Neural cell (in vitro differentiated cells): ENCODE results near the gene UBE2O. TPM values are rescaled to one million over a fixed set of nuclear protein-coding genes. Genes with fewer than 3 reads are reported as not detected.

ENCODE experiments used
- H2AFZ ChIP-seq: fragments of 200-600, 300-800 bp; sonication (generic), shearing (Covaris generic); 2 replicates; pipeline ENCODE4 v1.6.0; 2014; ENCODE audit warnings: low read depth, mild to moderate bottlenecking, antibody characterized with exemption, low read length, moderate library complexity
- H3F3A ChIP-seq: fragments of 200-600 bp; shearing (Covaris generic); 2 replicates; pipeline ENCODE4 v1.6.1; 2016; ENCODE audit warnings: mild to moderate bottlenecking, moderate library complexity, mixed read lengths, antibody characterized with exemption, low read length; ENCODE audit not compliant: insufficient read depth, poor library complexity, severe bottlenecking
- H3K27ac ChIP-seq: fragments of 200-600, 300-800 bp; sonication (generic), shearing (Covaris generic); 2 replicates; pipeline ENCODE4 v1.5.1; 2014; ENCODE audit warnings: mild to moderate bottlenecking, low read length, moderate library complexity
- H3K27me3 ChIP-seq: fragments of 300-800, 200-600 bp; sonication (generic), shearing (Covaris generic); 2 replicates; pipeline ENCODE4 v1.6.0; 2014; ENCODE audit warnings: mild to moderate bottlenecking, low read depth, low read length, moderate library complexity; ENCODE audit not compliant: insufficient read depth
- H3K36me3 ChIP-seq: fragments of 300-800, 200-600 bp; sonication (generic), shearing (Covaris generic); 2 replicates; pipeline ENCODE4 v1.5.1; 2014; ENCODE audit warnings: mild to moderate bottlenecking, antibody characterized with exemption, low read length, moderate library complexity; ENCODE audit not compliant: insufficient read depth
- H3K4me2 ChIP-seq: fragments of 300-800, 200-600 bp; sonication (generic), shearing (Covaris generic); 2 replicates; pipeline ENCODE4 v1.6.0; 2014; ENCODE audit warnings: mild to moderate bottlenecking, low read length
- H3K4me3 ChIP-seq: fragments of 300-800, 200-600 bp; sonication (generic), shearing (Covaris generic); 2 replicates; pipeline ENCODE4 v1.5.1; 2014; ENCODE audit warnings: mild to moderate bottlenecking, low read length, moderate library complexity
- H3K79me2 ChIP-seq: fragments of 200-600 bp; shearing (Covaris generic); replicated peaks from 2 replicates; pipeline ENCODE4 v1.6.0; 2014; ENCODE audit warnings: mild to moderate bottlenecking, low read length, moderate library complexity; ENCODE audit not compliant: insufficient read depth
- H3K9ac ChIP-seq: fragments of 300-800, 200-600 bp; sonication (generic), shearing (Covaris generic); 2 replicates; pipeline ENCODE4 v1.6.1; 2016; ENCODE audit warnings: mild to moderate bottlenecking, low read length, mixed read lengths
- H3K9me2 ChIP-seq: fragments of 200-600 bp; shearing (Covaris generic); 2 replicates; pipeline ENCODE4 v1.6.1; 2016; ENCODE audit warnings: mild to moderate bottlenecking, low read length, mixed read lengths; ENCODE audit not compliant: insufficient read depth
- H3K9me3 ChIP-seq: fragments of 200-600, 300-800 bp; sonication (generic), shearing (Covaris generic); 2 replicates; pipeline ENCODE4 v1.6.1; 2016; ENCODE audit warnings: mild to moderate bottlenecking, mixed run types, low read length, moderate library complexity, mixed read lengths
- H4K20me1 ChIP-seq: fragments of 200-600 bp; shearing (Covaris generic); 2 replicates; pipeline ENCODE4 v1.6.1; 2016; ENCODE audit warnings: mild to moderate bottlenecking, mixed run types; ENCODE audit not compliant: insufficient read depth
- MXI1 ChIP-seq: fragments of 450-650 bp; conservative IDR thresholded peaks from 2 replicates; pipeline ENCODE4 v1.6.1; 2014; ENCODE audit warnings: antibody characterized with exemption, mild to moderate bottlenecking; ENCODE audit not compliant: poor library complexity, severe bottlenecking
- POLR2AphosphoS5 ChIP-seq: IDR thresholded peaks from 2 replicates; pipeline ENCODE4 v1.6.1; 2012
- RAD21 ChIP-seq: fragments of 450-650 bp; conservative IDR thresholded peaks from 2 replicates; pipeline ENCODE4 v1.6.1; 2014; ENCODE audit warnings: antibody characterized with exemption, mild to moderate bottlenecking, moderate library complexity
- SMC3 ChIP-seq: fragments of 450-650 bp; conservative IDR thresholded peaks from 2 replicates; pipeline ENCODE4 v1.6.1; 2014; ENCODE audit warnings: antibody characterized with exemption, mild to moderate bottlenecking, moderate library complexity; ENCODE audit not compliant: poor library complexity
- polyA plus RNA-seq: library from polyadenylated mRNA; depleted of rRNA; stranded (reverse); fragments of >200 nt; gene quantifications from 2 replicates; pipeline ENCODE4 v1.2.3, GENCODE V29; 2014
- TF ChIP-seq, protein P1 (sequence below): fragments of 450-650 bp; IDR thresholded peaks from 2 replicates; pipeline ENCODE4 v1.5.1; 2014; ENCODE audit warnings: antibody characterized with exemption, mild to moderate bottlenecking, moderate library complexity; ENCODE audit not compliant: poor library complexity, severe bottlenecking

UBE2O gene
- polyA plus RNA-seq, 1 donor from 2014 or later, result 28.0 TPM

DNA sequence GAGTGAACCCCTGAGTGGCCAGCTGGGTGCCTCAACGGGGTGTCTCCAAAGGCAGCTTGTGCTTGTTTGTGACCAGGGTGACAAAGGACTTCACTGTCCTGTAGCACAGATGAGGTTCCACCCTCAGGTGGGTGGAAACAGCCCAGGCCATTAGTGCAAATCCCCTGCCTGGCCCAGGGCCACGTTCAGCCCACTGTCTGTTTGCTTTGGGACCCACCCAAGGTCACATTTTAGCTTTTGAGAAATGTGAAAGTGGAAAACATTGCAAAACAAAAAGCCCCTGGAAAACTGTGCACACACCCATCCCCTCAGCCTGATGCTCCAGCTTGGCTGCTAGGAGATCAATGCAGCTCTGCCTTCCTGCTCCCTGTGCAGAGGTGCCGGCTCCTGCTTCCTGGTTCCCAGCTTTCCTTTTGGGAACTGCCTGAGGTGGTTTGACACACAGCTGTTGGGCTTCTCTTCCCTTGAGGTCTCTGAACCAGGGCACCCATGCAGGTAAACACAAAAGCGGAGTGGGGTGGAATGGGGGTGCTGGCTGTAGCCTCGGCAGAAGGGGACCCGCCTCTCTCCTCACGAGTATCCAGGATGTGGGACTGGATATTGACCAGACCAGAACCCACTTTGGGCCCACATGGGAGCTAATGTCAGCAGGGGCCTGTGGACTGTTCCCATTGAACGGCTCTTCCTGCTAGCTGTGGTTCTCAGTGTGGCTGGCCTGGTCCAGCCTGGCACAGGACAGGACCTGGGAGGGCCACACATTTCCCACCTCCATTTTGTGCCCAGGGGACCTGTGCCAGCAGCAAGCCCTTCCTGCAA lies 76.4 kb downstream of the UBE2O start:
- Histone ChIP-seq H3K4me3 (no peak overlapping the region), H3K27me3 (no peaks in the 10 kb centered on the region), H4K20me1 (no peaks in the 10 kb centered on the region), H3K9ac (no peak overlapping the region), H3K79me2 (no peaks in the 10 kb centered on the region), H3F3A (no peaks in the 10 kb centered on the region), H3K27ac (no peak overlapping the region), H3K9me2 (no peaks in the 10 kb centered on the region), H3K4me2 (no peak overlapping the region), H3K9me3 (no peaks in the 10 kb centered on the region), H3K36me3 (no peaks in the 10 kb centered on the region), H2AFZ (no peak overlapping the region)
- TF ChIP-seq POLR2AphosphoS5, result no peak

DNA sequence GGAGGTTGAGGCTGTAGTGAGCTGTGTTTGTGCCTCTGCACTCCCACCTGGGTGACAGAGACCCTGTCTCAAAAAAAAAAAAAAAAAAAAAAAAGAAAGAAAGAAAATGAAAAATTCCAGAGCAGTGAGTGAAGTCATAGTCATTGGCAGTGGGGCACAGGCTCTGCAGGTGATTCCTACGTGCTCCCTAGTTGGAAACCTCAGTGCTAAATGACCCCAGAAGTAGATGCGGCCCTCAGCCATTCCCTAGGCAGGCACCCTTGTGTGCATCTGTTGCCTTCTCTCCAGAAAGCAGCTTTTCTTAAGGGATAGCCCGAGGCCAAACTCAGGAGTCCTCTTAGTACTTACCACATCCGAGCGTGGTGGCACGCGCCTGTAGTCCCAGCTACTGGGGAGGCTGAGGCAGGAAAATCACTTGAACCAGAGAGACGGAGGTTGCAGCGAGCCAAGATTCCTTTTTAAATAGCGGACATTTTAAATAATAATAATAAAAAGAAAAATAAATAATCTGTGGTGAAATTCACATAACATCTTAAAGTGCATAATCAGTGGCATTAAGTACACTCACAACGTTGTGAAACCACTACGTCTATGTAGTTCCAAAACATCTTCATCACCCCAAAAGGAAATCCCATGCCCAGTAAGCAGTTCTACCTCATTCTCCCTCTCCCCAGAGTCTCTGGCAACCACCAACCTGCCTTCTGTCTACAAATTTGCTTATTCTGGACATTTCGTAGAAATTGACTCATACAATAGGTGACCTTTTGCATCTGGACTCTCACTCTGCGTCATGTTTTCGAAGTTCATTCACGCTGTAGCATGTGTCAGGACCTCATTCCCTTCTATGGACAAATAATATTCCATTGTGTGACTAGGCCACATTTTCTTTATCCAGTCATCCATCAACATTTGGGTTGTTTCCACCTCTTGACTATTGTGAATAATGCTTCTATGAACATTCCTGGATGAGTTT lies 81.0 kb downstream of the UBE2O start:
- Histone ChIP-seq H2AFZ (no peak overlapping the region), H3K27me3 (no peaks in the 10 kb centered on the region)

DNA sequence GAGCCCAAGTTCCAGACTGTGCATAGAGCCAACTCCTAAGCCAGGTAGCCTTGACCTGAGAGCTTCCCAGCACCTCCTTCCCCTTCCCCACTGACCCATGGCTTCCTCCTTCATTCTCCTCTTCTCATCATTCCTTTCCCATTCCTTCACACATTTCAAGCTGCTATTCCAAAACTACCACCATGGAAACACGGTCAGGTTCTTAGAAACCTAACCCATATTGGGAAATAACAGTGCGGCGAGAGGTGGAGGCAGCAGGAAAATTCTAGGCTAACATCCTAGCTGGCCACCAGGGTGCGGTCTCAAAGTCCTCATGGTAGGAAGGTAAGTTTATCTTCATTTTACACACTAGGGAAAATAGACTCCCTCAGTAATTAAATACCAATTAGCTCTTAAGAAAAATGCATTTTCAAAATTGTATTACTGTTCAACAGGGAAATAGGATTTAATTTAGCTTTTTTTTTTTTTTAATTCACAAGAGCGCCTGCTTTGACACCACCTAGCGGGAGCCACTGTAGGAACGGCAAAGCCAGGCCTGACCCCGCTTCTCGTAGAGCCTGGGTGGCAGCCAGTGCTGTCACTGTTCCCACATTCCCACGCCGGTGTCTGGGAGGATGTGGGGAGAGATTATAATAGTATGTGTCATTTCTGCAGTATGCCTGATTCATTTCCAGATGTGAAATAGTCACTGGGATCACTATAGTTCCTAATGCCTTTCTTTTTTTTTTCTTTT lies 82.5 kb downstream of the UBE2O start:
- TF ChIP-seq, protein P1, sequence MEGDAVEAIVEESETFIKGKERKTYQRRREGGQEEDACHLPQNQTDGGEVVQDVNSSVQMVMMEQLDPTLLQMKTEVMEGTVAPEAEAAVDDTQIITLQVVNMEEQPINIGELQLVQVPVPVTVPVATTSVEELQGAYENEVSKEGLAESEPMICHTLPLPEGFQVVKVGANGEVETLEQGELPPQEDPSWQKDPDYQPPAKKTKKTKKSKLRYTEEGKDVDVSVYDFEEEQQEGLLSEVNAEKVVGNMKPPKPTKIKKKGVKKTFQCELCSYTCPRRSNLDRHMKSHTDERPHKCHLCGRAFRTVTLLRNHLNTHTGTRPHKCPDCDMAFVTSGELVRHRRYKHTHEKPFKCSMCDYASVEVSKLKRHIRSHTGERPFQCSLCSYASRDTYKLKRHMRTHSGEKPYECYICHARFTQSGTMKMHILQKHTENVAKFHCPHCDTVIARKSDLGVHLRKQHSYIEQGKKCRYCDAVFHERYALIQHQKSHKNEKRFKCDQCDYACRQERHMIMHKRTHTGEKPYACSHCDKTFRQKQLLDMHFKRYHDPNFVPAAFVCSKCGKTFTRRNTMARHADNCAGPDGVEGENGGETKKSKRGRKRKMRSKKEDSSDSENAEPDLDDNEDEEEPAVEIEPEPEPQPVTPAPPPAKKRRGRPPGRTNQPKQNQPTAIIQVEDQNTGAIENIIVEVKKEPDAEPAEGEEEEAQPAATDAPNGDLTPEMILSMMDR, result peak; percentile 42
- TF ChIP-seq POLR2AphosphoS5, result no peak
- no peaks in the 10 kb centered on the region for H3K9me3 ChIP-seq
- no peak overlapping the region for H2AFZ ChIP-seq
- no peaks in the 10 kb centered on the region for H3F3A ChIP-seq
- no peaks in the 10 kb centered on the region for H3K79me2 ChIP-seq
- no peaks in the 10 kb centered on the region for H4K20me1 ChIP-seq
- no peak overlapping the region for H3K4me2 ChIP-seq
- H3K4me3 ChIP-seq, result peak overlapping the region; percentile 16
- H3K9ac ChIP-seq, result no peak overlapping the region
- peak overlapping the region; percentile 44 for H3K27ac ChIP-seq
- H3K36me3 ChIP-seq, result no peaks in the 10 kb centered on the region
- no peaks in the 10 kb centered on the region for H3K9me2 ChIP-seq
- no peaks in the 10 kb centered on the region for H3K27me3 ChIP-seq

More for the DNA sequence above, 81.0 kb downstream of the UBE2O start:
- no peaks in the 10 kb centered on the region for H4K20me1 ChIP-seq
- H3K79me2 ChIP-seq, result no peaks in the 10 kb centered on the region
- H3F3A ChIP-seq, result no peaks in the 10 kb centered on the region
- H3K27ac ChIP-seq, result no peak overlapping the region
- TF ChIP-seq POLR2AphosphoS5, result no peak
- no peak for TF ChIP-seq MXI1
- no peak for TF ChIP-seq SMC3
- TF ChIP-seq RAD21, result no peak
- H3K9me2 ChIP-seq, result no peaks in the 10 kb centered on the region
- H3K36me3 ChIP-seq, result no peaks in the 10 kb centered on the region
- H3K9me3 ChIP-seq, result no peaks in the 10 kb centered on the region
- H3K4me2 ChIP-seq, result no peak overlapping the region
- no peak overlapping the region for H3K9ac ChIP-seq
- H3K4me3 ChIP-seq, result no peak overlapping the region
